ENCODE data around the gene BMP5. TPM values are rescaled to one million over a fixed set of nuclear protein-coding genes. Genes with fewer than 3 reads are reported as not detected.

Gene BMP5
- total RNA-seq, 4 donors from 2014 or later: 1.8 to 3.9 (median 1.9) TPM

- peak overlapping the region in 1 of 4 donors; percentile 57 for H3K27ac ChIP-seq
- no peaks in the 10 kb centered on the region for H3K27me3 ChIP-seq
- intact Hi-C loops (cut with DNase I; ENCODE audit: low total_unique reads): no loop called here
- no peak overlapping the region for H3K4me3 ChIP-seq
- TF ChIP-seq CTCF (IDR thresholded peaks at IDR 0.05 in 4 of 5, conservative IDR thresholded peaks at IDR 0.05 in 1 of 5) (no peak), POLR2A (IDR thresholded peaks at IDR 0.05) (no peak)
- no peaks in the 10 kb centered on the region for H3K9me3 ChIP-seq
- H3K4me1 ChIP-seq: no peaks in the 10 kb centered on the region
- in situ Hi-C loops (cut with MboI; ENCODE audit: low sequenced_read_pairs in 4 of 4): no loop called here
- no peak for DNase-seq
- ATAC-seq: no peak
- H3K36me3 ChIP-seq: no peaks in the 10 kb centered on the region
These were observed 47.4 kb downstream of the BMP5 start for GRCh38 chr6:55827818-55828522.

- ATAC-seq: no peak
- H3K4me3 ChIP-seq: no peak overlapping the region
- no peaks in the 10 kb centered on the region for H3K4me1 ChIP-seq
- in situ Hi-C loops (cut with MboI; ENCODE audit: low sequenced_read_pairs in 4 of 4) (no loop called here), intact Hi-C loops (cut with DNase I; ENCODE audit: low total_unique reads) (no loop called here)
- H3K27me3 ChIP-seq: no peaks in the 10 kb centered on the region
- no peak for TF ChIP-seq POLR2A (IDR thresholded peaks at IDR 0.05)
- TF ChIP-seq CTCF (IDR thresholded peaks at IDR 0.05 in 4 of 5, conservative IDR thresholded peaks at IDR 0.05 in 1 of 5): no peak
- no peak for DNase-seq
- no peaks in the 10 kb centered on the region for H3K9me3 ChIP-seq
- H3K36me3 ChIP-seq: no peaks in the 10 kb centered on the region
- H3K27ac ChIP-seq: peak overlapping the region in 3 of 4 donors; percentile 10 to 57 (median 39)
These were observed 48.4 kb downstream of the BMP5 start for GRCh38 chr6:55826941-55827340.

GRCh38 chr6:55825402-55826051 lies 49.9 kb downstream of the BMP5 start:
- Histone ChIP-seq H3K9me3 (no peaks in the 10 kb centered on the region), H3K4me1 (no peaks in the 10 kb centered on the region), H3K36me3 (no peaks in the 10 kb centered on the region), H3K27me3 (no peaks in the 10 kb centered on the region), H3K27ac (peak overlapping the region in 2 of 4 donors; percentile 17 to 56), H3K4me3 (no peak overlapping the region)
- DNase-seq: no peak
- intact Hi-C loops (cut with DNase I; ENCODE audit: low total_unique reads) (no loop called here), in situ Hi-C loops (cut with MboI; ENCODE audit: low sequenced_read_pairs in 4 of 4) (no loop called here)
- ATAC-seq: no peak
- TF ChIP-seq CTCF (IDR thresholded peaks at IDR 0.05 in 4 of 5, conservative IDR thresholded peaks at IDR 0.05 in 1 of 5): no peak
- TF ChIP-seq POLR2A (IDR thresholded peaks at IDR 0.05): no peak

- Histone ChIP-seq H3K27me3 (no peaks in the 10 kb centered on the region), H3K9me3 (no peaks in the 10 kb centered on the region), H3K4me1 (no peaks in the 10 kb centered on the region), H3K27ac (no peak overlapping the region), H3K4me3 (no peak overlapping the region), H3K36me3 (no peaks in the 10 kb centered on the region)
- in situ Hi-C loops (cut with MboI; ENCODE audit: low sequenced_read_pairs in 4 of 4) (no loop called here), intact Hi-C loops (cut with DNase I; ENCODE audit: low total_unique reads) (no loop called here)
- DNase-seq: no peak
- ATAC-seq: no peak
- no peak for TF ChIP-seq CTCF (IDR thresholded peaks at IDR 0.05 in 4 of 5, conservative IDR thresholded peaks at IDR 0.05 in 1 of 5)
- TF ChIP-seq POLR2A (IDR thresholded peaks at IDR 0.05): no peak
These were observed 52.6 kb downstream of the BMP5 start for GRCh38 chr6:55822815-55823214.
